22Rv1 (cell line): Measurements from ENCODE around the gene BCAS1.
A peak's percentile ranks its signal among the peaks of the same experiment; 100 is the strongest.

Source experiments
- H3K27ac ChIP-seq: fragments of 450-650 bp; 2 replicates; pipeline ENCODE4 v1.5.1; 2017
- ZFX ChIP-seq: fragments of 450-650 bp; IDR thresholded peaks from 2 replicates; pipeline ENCODE4 v1.6.1; 2017; ENCODE audit warnings: antibody characterized with exemption, borderline replicate concordance
- TF ChIP-seq, protein P1 (sequence below): fragments of 450-650 bp; IDR thresholded peaks from 2 replicates; pipeline ENCODE4 v1.5.1; 2017; ENCODE audit warnings: mild to moderate bottlenecking

Gene BCAS1

DNA sequence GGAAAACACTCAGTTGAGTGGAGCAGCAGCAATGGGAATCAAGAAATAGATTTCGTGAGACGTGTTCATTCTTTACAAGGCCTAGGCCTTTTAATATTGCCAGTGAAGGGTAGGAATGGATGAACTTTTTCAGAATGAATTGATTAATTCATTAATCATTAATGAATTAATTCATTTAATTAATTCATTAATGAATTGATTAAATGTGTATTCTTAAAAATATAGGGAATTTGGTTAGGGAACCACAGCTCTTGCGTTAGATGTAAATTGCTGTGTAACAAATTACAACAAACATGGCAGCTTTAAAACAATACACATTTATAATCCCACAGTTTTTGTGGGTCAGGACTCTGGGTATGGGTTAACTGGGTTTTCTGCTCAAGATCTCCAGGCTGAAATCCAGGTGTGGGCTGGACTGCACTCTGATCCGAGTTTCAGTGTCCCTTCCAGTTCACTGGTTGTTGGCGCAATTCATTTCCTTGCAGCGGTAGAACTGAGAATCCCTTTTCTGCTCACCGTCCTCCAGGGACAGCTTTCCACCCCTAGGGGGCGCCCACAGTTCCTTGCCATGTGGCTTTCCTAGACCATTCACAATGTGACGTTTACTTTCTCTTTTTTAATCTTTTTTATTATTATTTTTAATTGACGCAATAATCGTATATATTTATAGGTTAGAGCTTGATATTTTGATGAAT is 32.8 kb upstream of the BCAS1 start:
- TF ChIP-seq, protein P1, sequence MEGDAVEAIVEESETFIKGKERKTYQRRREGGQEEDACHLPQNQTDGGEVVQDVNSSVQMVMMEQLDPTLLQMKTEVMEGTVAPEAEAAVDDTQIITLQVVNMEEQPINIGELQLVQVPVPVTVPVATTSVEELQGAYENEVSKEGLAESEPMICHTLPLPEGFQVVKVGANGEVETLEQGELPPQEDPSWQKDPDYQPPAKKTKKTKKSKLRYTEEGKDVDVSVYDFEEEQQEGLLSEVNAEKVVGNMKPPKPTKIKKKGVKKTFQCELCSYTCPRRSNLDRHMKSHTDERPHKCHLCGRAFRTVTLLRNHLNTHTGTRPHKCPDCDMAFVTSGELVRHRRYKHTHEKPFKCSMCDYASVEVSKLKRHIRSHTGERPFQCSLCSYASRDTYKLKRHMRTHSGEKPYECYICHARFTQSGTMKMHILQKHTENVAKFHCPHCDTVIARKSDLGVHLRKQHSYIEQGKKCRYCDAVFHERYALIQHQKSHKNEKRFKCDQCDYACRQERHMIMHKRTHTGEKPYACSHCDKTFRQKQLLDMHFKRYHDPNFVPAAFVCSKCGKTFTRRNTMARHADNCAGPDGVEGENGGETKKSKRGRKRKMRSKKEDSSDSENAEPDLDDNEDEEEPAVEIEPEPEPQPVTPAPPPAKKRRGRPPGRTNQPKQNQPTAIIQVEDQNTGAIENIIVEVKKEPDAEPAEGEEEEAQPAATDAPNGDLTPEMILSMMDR, result peak; percentile 98
- TF ChIP-seq ZFX, result no peak
- H3K27ac ChIP-seq, result no peak overlapping the region

DNA sequence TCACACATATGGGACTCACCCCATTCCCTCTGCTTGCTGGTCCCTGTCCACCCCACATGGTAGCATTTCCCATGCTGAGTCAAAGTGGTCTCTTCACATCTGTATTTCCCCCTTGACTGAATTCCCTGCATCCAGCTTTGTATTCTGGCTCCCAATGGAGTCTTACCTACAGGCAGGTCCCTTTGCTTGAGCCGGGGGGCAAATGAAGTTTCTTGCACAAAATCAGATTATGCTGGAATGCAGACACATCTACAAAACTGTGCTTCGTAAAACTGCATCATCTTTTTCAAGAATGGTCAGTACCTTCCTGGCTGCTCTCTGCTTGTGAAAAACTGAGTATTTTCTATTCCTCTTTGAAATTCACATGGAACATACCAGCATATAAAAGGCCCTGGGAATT is 32.1 kb upstream of the BCAS1 start:
- TF ChIP-seq, protein P1, result no peak
- TF ChIP-seq ZFX, result no peak
- H3K27ac ChIP-seq, result no peak overlapping the region

DNA sequence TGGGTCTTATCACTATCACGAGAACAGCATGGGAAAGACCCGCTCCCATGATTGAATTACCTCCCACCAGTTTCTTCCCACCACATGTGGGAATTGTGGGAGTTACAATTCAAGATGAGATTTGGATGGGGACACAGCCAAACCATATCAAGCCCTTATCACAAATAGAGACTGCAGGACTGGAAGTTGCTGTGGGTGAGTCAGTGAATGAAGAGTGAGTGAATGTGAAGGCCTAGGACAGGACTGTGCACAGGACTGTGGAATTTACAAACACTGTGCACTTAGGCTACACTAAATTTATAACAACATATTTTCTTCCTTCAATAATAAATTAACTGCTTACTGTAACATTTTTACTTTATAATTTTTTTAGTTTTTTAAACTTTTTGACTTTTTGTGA is 30.2 kb upstream of the BCAS1 start:
- no peak overlapping the region for H3K27ac ChIP-seq
- TF ChIP-seq, protein P1, result no peak
- no peak for TF ChIP-seq ZFX

DNA sequence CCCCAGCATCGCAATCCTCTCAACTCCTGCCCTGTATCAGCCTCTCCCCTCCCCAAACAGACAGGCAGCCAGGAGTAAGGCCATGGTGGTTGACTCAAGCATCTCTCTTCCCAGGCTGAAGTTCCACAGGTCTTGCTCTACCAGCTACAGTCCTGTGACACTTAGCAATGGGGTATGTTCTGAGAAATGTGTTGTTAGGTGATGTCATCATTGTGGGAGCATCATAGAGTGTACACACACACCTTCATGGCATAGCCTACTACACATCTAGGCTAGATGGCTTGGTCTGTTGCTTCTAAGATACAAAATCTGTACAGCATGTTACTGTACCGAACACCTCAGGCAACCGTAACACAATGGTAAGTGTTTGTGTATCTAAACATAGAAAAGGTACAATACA is 29.5 kb upstream of the BCAS1 start:
- H3K27ac ChIP-seq, result no peak overlapping the region
- TF ChIP-seq, protein P1, result no peak
- TF ChIP-seq ZFX, result no peak

DNA sequence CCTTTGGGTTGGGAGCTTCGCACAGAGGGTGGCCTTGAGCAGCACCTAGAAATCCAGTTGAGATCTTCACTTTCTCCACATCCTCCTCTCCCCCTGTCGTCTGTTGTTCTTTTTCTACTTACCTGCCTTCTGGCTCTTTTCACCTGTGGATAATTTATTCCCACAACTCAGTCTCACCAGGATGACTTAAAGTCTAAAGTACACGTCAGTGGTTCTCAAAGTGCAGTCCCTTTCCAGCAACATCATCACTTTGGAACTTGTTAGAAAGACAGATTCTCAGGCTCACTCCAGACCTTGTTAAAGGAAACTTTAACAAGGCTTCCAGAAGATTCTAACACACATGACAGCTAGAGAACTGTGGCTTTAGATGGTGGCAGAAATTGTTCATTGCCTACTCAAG is 27.7 kb upstream of the BCAS1 start:
- TF ChIP-seq, protein P1, result no peak
- TF ChIP-seq ZFX, result no peak
- H3K27ac ChIP-seq, result no peak overlapping the region

DNA sequence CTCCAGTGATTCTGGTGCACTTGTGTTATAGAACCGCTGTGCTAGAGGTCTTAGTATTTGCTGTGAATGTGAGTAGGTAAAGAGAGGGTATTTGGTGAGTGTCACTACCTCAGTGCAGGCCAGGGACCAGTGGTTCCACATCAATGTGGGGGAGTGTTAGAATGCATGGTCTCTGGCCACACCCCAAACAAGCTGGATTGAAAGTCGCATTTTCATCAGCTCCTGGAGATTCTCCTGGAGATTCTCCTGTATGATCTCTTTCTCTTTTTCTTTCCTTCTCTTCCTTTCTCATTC is 26.8 kb upstream of the BCAS1 start:
- H3K27ac ChIP-seq, result no peak overlapping the region
- no peak for TF ChIP-seq ZFX
- TF ChIP-seq, protein P1, result no peak

DNA sequence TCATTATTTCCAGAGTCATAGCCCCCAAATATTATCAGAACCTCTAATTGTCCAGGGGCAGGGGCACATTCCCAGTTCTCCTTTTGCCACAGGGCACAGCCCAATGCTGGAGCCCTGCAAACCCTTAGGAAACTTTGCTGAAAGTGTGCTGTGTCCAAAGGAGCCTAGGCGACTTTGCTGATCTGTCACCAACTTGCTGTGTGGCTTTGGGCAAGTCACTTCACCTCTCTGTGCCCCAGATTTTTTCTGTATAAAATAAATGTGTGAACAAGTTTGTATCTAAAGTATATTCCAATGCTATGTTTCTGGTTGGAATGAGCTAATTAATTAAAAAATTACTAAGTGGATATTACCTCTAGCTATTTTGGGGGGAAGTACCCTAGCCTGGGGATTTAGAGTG is 25.4 kb upstream of the BCAS1 start:
- no peak overlapping the region for H3K27ac ChIP-seq
- no peak for TF ChIP-seq ZFX
- TF ChIP-seq, protein P1, result no peak
